Progenitor cell of endocrine pancreas (in vitro differentiated cells): ENCODE measurements around the gene CCDC69. TPM values are rescaled to one million over a fixed set of nuclear protein-coding genes. Genes with fewer than 3 reads are reported as not detected.

Experiments
- DNase-seq: peaks from one replicate; pipeline ENCODE4 v3.0.0; 2021; ENCODE audit warnings: low spot score; ENCODE audit not compliant: unreplicated experiment
- H3K27ac Mint-ChIP-seq: 2 replicates; pipeline ENCODE4 v1.8.0; 2021; ENCODE audit warnings: mild to moderate bottlenecking, moderate library complexity, mixed read lengths
- H3K27me3 Mint-ChIP-seq: 2 replicates; pipeline ENCODE4 v1.8.0; 2021; ENCODE audit warnings: mixed read lengths
- H3K36me3 Mint-ChIP-seq: 2 replicates; pipeline ENCODE4 v1.8.0; 2022; ENCODE audit warnings: mixed read lengths; ENCODE audit not compliant: insufficient read depth
- H3K4me1 Mint-ChIP-seq: 2 replicates; pipeline ENCODE4 v1.8.0; 2021; ENCODE audit warnings: low read depth, mixed read lengths
- H3K4me3 Mint-ChIP-seq: 2 replicates; pipeline ENCODE4 v1.8.0; 2021; ENCODE audit warnings: low read depth, mild to moderate bottlenecking, moderate library complexity, mixed read lengths
- H3K9me3 Mint-ChIP-seq: 2 replicates; pipeline ENCODE4 v1.8.0; 2021; ENCODE audit warnings: low read depth, mixed read lengths
- total RNA-seq: library from RNA; stranded (reverse); gene quantifications from 2 replicates; pipeline ENCODE4 v1.2.1, GENCODE V29; 2021
- TF ChIP-seq, protein P1 (sequence below): fragments of 200-600 bp; sonication (generic); IDR thresholded peaks from one replicate; pipeline ENCODE4 v1.5.0; 2021; ENCODE audit warnings: antibody characterized with exemption, mild to moderate bottlenecking; ENCODE audit not compliant: unreplicated experiment

The CCDC69 gene
- total RNA-seq, 1 donor from 2014 or later, result 4.6 TPM

DNA sequence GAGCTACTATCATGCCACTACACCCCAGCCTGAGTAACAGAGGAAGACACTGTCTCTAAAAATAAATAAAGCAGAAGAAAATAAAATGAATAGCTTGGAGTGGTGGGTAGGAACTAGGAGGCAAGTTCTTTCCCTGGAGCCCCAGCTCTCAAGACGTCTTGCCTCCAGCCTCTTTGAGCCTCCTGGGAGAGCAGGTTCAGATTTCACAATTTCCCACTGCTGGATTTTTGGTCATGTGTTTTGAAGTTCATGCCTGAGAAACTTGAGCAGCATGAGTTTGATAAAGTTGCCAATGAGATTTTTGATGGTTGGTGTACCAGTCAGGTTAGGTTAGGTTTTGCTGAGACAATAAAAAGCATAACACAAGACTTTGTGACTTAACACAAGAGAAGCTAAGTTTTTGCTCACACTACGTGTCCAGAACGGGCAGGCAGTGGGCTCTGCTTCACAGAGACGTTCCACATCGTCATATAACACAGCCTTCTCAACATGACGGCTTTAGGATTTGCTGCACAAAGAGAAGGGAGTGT, 4.1 kb upstream of the CCDC69 start:
- TF ChIP-seq, protein P1, sequence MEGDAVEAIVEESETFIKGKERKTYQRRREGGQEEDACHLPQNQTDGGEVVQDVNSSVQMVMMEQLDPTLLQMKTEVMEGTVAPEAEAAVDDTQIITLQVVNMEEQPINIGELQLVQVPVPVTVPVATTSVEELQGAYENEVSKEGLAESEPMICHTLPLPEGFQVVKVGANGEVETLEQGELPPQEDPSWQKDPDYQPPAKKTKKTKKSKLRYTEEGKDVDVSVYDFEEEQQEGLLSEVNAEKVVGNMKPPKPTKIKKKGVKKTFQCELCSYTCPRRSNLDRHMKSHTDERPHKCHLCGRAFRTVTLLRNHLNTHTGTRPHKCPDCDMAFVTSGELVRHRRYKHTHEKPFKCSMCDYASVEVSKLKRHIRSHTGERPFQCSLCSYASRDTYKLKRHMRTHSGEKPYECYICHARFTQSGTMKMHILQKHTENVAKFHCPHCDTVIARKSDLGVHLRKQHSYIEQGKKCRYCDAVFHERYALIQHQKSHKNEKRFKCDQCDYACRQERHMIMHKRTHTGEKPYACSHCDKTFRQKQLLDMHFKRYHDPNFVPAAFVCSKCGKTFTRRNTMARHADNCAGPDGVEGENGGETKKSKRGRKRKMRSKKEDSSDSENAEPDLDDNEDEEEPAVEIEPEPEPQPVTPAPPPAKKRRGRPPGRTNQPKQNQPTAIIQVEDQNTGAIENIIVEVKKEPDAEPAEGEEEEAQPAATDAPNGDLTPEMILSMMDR, result no peak
- DNase-seq, result no peak
- Mint-ChIP-seq H3K27me3 (peaks cover 9% of the 10 kb centered on the region), H3K27ac (no peak overlapping the region), H3K4me1 (peaks cover 4% of the 10 kb centered on the region), H3K9me3 (no peaks in the 10 kb centered on the region), H3K4me3 (no peak overlapping the region), H3K36me3 (no peaks in the 10 kb centered on the region)

DNA sequence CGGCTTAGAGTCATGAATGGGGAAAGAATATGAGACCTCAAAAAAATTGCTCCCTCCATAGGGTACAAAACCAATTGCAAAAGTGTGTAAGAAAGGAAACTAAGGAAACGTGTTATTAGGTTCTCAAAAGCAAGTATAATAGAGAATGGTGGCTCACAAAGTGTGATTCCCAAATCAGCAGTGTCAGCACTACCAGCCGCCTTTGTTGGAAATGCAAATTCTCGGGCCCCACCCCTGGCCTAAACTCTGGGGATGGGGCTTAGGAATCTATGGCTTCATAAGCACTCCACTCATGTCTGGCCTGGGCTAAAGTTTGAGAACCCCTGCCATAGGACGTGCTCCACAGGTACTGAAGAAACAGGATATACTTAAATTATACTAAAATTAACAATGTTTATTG, 1.6 kb upstream of the CCDC69 start:
- DNase-seq, result no peak
- no peak overlapping the region for H3K27ac Mint-ChIP-seq
- H3K36me3 Mint-ChIP-seq, result no peaks in the 10 kb centered on the region
- H3K27me3 Mint-ChIP-seq, result peaks cover 21% of the 10 kb centered on the region
- peaks cover 7% of the 10 kb centered on the region for H3K4me1 Mint-ChIP-seq
- H3K9me3 Mint-ChIP-seq, result no peaks in the 10 kb centered on the region
- H3K4me3 Mint-ChIP-seq, result no peak overlapping the region
- TF ChIP-seq, protein P1, result no peak

DNA sequence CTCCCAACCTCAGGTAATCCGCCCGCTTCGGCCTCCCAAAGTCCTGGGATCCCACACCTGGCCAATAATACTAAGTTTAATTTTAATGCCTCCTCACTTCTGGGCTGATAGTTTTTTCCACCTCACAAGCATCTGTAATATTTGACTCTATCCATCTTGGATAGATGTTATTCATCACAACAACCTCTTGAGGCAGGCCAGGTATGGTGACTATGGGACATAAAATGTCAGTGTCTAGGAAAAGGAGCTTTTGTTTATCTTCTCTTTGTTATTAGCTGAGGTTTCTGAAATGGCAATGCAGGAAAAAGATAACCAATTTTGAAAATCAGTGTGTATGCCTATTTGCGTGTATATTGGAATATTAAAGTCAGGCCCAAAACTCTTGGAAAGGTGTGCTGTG, 1.2 kb upstream of the CCDC69 start:
- Mint-ChIP-seq H3K36me3 (no peaks in the 10 kb centered on the region), H3K27ac (no peak overlapping the region), H3K27me3 (peaks cover 19% of the 10 kb centered on the region), H3K4me3 (no peak overlapping the region), H3K4me1 (peaks cover 7% of the 10 kb centered on the region), H3K9me3 (no peaks in the 10 kb centered on the region)
- no peak for DNase-seq
- TF ChIP-seq, protein P1, result peak; percentile 14

DNA sequence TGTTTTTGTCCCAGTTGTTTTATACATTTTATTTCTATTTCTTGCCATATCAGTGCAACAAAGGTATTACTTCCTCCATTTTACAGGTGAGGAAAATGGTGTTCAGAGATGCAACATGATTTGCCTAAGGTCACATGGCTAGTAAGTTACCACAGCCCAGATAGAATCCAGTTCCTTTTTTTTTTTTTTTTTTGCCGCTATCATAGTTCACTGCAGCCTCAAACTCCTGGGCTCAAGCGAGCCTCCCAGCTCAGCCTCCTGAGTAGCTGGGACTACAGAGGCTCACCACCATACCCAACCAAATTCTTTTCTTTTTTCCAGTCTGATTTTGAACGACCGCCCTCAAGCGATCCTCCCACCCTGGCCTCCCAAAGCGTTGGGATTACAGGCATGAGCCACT, 480 bp upstream of the CCDC69 start:
- Mint-ChIP-seq H3K9me3 (no peaks in the 10 kb centered on the region), H3K4me3 (peak overlapping the region; percentile 16), H3K27ac (no peak overlapping the region), H3K27me3 (peaks cover 17% of the 10 kb centered on the region), H3K36me3 (no peaks in the 10 kb centered on the region), H3K4me1 (peaks cover 7% of the 10 kb centered on the region)
- DNase-seq, result no peak
- TF ChIP-seq, protein P1, result no peak

DNA sequence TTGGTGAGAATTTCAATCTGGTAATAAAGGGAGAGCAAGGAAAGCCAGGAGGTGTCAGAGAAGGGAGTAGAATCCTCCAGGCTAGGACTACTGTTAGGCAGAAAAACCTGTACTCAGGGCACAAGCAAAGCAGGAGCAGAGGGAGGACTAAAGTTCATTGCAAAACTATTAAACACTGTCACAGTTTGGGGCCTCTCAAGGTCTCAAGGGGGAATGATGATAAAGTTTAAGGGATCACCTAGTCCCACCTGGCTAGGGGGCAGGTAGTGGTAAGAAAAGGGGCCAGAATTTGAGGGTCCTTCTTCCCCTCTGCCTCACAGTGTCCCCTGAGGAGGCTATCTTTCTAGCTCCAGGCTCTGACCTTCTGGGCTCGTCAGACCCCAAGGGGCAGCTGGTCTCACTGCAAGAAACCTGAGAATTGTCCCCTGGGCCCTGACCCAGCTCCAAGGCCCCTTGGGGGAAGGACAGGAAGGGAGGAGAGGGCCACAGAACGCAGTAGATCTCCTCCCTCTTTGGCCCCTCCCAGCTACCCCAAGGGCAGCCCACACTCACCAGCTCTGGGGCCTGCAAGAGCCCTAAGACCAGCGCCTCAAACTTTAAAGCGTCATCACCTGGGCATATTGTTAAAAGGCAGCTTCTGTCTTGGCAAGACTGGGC, 974 bp downstream of the CCDC69 start:
- Mint-ChIP-seq H3K9me3 (no peaks in the 10 kb centered on the region), H3K27me3 (peaks cover 15% of the 10 kb centered on the region), H3K27ac (no peak overlapping the region), H3K36me3 (no peaks in the 10 kb centered on the region), H3K4me1 (peaks cover 7% of the 10 kb centered on the region), H3K4me3 (peak overlapping the region; percentile 76)
- TF ChIP-seq, protein P1, result no peak
- no peak for DNase-seq
